ENCODE data around the gene FAIM2.

GRCh38 chr12:49920915-49921286 lies 17.2 kb upstream of the FAIM2 start:
- no peak for TF ChIP-seq CTCF (IDR thresholded peaks at IDR 0.05)
- TF ChIP-seq REST (IDR thresholded peaks at IDR 0.05; ENCODE audit: insufficient read depth in 1 of 2, low read depth in 2 of 2, low read length in 1 of 2), result no peak
- no peak for TF ChIP-seq POLR2AphosphoS5 (IDR thresholded peaks at IDR 0.05; ENCODE audit: low read depth, low read length)
- no peak for TF ChIP-seq TCF7L2 (IDR thresholded peaks at IDR 0.05; ENCODE audit: low read depth, low read length)
- TF ChIP-seq SIN3A (IDR thresholded peaks at IDR 0.05; ENCODE audit: borderline replicate concordance, insufficient read depth, low read depth, low read length), result no peak

All from Panc1 (cell line).